NCI-H774 (cell line): ENCODE data around the gene SLC6A11.

Experiments
- DNase-seq: peaks from one replicate; lab custom pipeline; 2025; lab: John Stamatoyannopoulos, UW

The SLC6A11 gene

GRCh38 chr3:10841100-10841499, 25.1 kb downstream of the SLC6A11 start:
- DNase-seq: no peak

- no peak for DNase-seq
Measured at GRCh38 chr3:10843378-10843777, 27.4 kb downstream of the SLC6A11 start.

GRCh38 chr3:10845001-10845761, 29.2 kb downstream of the SLC6A11 start:
- DNase-seq: no peak

GRCh38 chr3:10845839-10846656, 30.0 kb downstream of the SLC6A11 start:
- no peak for DNase-seq

- no peak for DNase-seq
Measured at GRCh38 chr3:10846657-10846975, 30.6 kb downstream of the SLC6A11 start.

- no peak for DNase-seq
Measured at GRCh38 chr3:10848261-10848660, 32.2 kb downstream of the SLC6A11 start.

- DNase-seq: no peak
Measured at GRCh38 chr3:10852066-10852808, 36.2 kb downstream of the SLC6A11 start.

GRCh38 chr3:10855083-10855870, 39.2 kb downstream of the SLC6A11 start:
- DNase-seq: no peak

GRCh38 chr3:10855871-10856662, 40.0 kb downstream of the SLC6A11 start:
- no peak for DNase-seq

- DNase-seq: no peak
Measured at GRCh38 chr3:10857235-10857634, 41.2 kb downstream of the SLC6A11 start.

GRCh38 chr3:10858091-10858490, 42.1 kb downstream of the SLC6A11 start:
- DNase-seq: no peak

- DNase-seq: no peak
Measured at GRCh38 chr3:10867384-10867783, 51.4 kb downstream of the SLC6A11 start.

- DNase-seq: no peak
Measured at GRCh38 chr3:10869460-10869859, 53.4 kb downstream of the SLC6A11 start.

- DNase-seq: no peak
Measured at GRCh38 chr3:10870296-10870695, 54.3 kb downstream of the SLC6A11 start.

GRCh38 chr3:10873415-10873814, 57.4 kb downstream of the SLC6A11 start:
- DNase-seq: no peak

- DNase-seq: no peak
Measured at GRCh38 chr3:10875914-10876313, 59.9 kb downstream of the SLC6A11 start.

GRCh38 chr3:10876661-10877060, 60.6 kb downstream of the SLC6A11 start:
- DNase-seq: no peak

GRCh38 chr3:10882851-10883250, 66.8 kb downstream of the SLC6A11 start:
- DNase-seq: no peak

GRCh38 chr3:10883478-10884234, 67.6 kb downstream of the SLC6A11 start:
- no peak for DNase-seq

GRCh38 chr3:10887015-10887414, 71.0 kb downstream of the SLC6A11 start:
- no peak for DNase-seq
